Activated T-cell treated with anti-CD3 and anti-CD28 coated beads, Interleukin-2, amount 50 U/mL, for 4 hours (primary cell): ENCODE measurements around the gene PRDM2. TPM values are rescaled to one million over a fixed set of nuclear protein-coding genes. Genes with fewer than 3 reads are reported as not detected.

Experiments used
- ATAC-seq, 2 donors: fragments of 200-7000 bp; cut with Tn5 transposase; one replicate each; pipeline ENCODE4 v1.10.0; 2021
- DNase-seq: peaks from one replicate; pipeline ENCODE4 v3.0.0-alpha.2; 2020
- H3K27me3 Mint-ChIP-seq: one replicate; pipeline ENCODE4 v1.8.0; 2021; ENCODE audit warnings: low read depth, mixed read lengths
- H3K36me3 Mint-ChIP-seq: one replicate; pipeline ENCODE4 v1.8.0; 2022; ENCODE audit warnings: mixed read lengths; ENCODE audit not compliant: insufficient read depth
- H3K4me1 Mint-ChIP-seq: one replicate; pipeline ENCODE4 v1.8.0; 2021; ENCODE audit warnings: low read depth, mixed read lengths
- H3K4me3 Mint-ChIP-seq: one replicate; pipeline ENCODE4 v1.8.0; 2021; ENCODE audit warnings: mild to moderate bottlenecking, moderate library complexity, mixed read lengths
- H3K9me3 Mint-ChIP-seq: one replicate; pipeline ENCODE4 v1.8.0; 2021; ENCODE audit warnings: mixed read lengths
- total RNA-seq, 3 donors: library from RNA; stranded (reverse); gene quantifications; one replicate each; pipeline ENCODE4 v1.2.1, GENCODE V29; 2021

PRDM2 gene
- total RNA-seq, 3 donors from 2014 or later, result 39.7 to 44.5 (median 43.2) TPM

- Mint-ChIP-seq H3K9me3 (no peaks in the 10 kb centered on the region), H3K4me3 (no peak overlapping the region), H3K4me1 (peaks cover 87% of the 10 kb centered on the region), H3K27me3 (no peaks in the 10 kb centered on the region), H3K36me3 (peaks cover 10% of the 10 kb centered on the region)
- ATAC-seq (peak in 1 of 2 donors; percentile 17), DNase-seq (no peak)
These were observed 59.1 kb downstream of the PRDM2 start for GRCh38 chr1:13759072-13759471.

GRCh38 chr1:13760340-13760739 is 60.4 kb downstream of the PRDM2 start:
- Mint-ChIP-seq H3K4me1 (peaks cover 87% of the 10 kb centered on the region), H3K27me3 (no peaks in the 10 kb centered on the region), H3K36me3 (peaks cover 4% of the 10 kb centered on the region), H3K4me3 (no peak overlapping the region), H3K9me3 (no peaks in the 10 kb centered on the region)
- ATAC-seq (no peak), DNase-seq (no peak)

- DNase-seq, result no peak
- Mint-ChIP-seq H3K9me3 (no peaks in the 10 kb centered on the region), H3K36me3 (peaks cover 5% of the 10 kb centered on the region), H3K4me3 (no peak overlapping the region), H3K4me1 (peaks cover 90% of the 10 kb centered on the region), H3K27me3 (no peaks in the 10 kb centered on the region)
- ATAC-seq, result no peak
These were observed 60.9 kb downstream of the PRDM2 start for GRCh38 chr1:13760921-13761320.

- no peak for DNase-seq
- peaks cover 7% of the 10 kb centered on the region for H3K36me3 Mint-ChIP-seq
- H3K9me3 Mint-ChIP-seq, result no peaks in the 10 kb centered on the region
- no peak overlapping the region for H3K4me3 Mint-ChIP-seq
- no peaks in the 10 kb centered on the region for H3K27me3 Mint-ChIP-seq
- peaks cover 91% of the 10 kb centered on the region for H3K4me1 Mint-ChIP-seq
- ATAC-seq, result no peak
These were observed 61.9 kb downstream of the PRDM2 start for GRCh38 chr1:13761883-13762282.

- ATAC-seq (no peak), DNase-seq (no peak)
- no peak overlapping the region for H3K4me3 Mint-ChIP-seq
These were observed 62.7 kb downstream of the PRDM2 start for GRCh38 chr1:13762642-13763041.

GRCh38 chr1:13763222-13763621 is 63.2 kb downstream of the PRDM2 start:
- Mint-ChIP-seq H3K9me3 (no peaks in the 10 kb centered on the region), H3K27me3 (no peaks in the 10 kb centered on the region), H3K4me3 (no peak overlapping the region), H3K4me1 (peaks cover 80% of the 10 kb centered on the region), H3K36me3 (peaks cover 6% of the 10 kb centered on the region)
- DNase-seq (no peak), ATAC-seq (no peak)

More at GRCh38 chr1:13762642-13763041, 62.7 kb downstream of the PRDM2 start:
- H3K4me1 Mint-ChIP-seq, result peaks cover 85% of the 10 kb centered on the region
- H3K36me3 Mint-ChIP-seq, result peaks cover 6% of the 10 kb centered on the region
- no peaks in the 10 kb centered on the region for H3K27me3 Mint-ChIP-seq
- H3K9me3 Mint-ChIP-seq, result no peaks in the 10 kb centered on the region

- H3K27me3 Mint-ChIP-seq, result no peaks in the 10 kb centered on the region
- H3K4me1 Mint-ChIP-seq, result peaks cover 82% of the 10 kb centered on the region
- no peak overlapping the region for H3K4me3 Mint-ChIP-seq
- no peak for ATAC-seq
- DNase-seq, result no peak
- no peaks in the 10 kb centered on the region for H3K9me3 Mint-ChIP-seq
- H3K36me3 Mint-ChIP-seq, result peaks cover 7% of the 10 kb centered on the region
These were observed 64.0 kb downstream of the PRDM2 start for GRCh38 chr1:13763991-13764390.

GRCh38 chr1:13764588-13765332 is 64.8 kb downstream of the PRDM2 start:
- no peaks in the 10 kb centered on the region for H3K27me3 Mint-ChIP-seq
- ATAC-seq (no peak), DNase-seq (no peak)
- no peaks in the 10 kb centered on the region for H3K9me3 Mint-ChIP-seq
- peaks cover 12% of the 10 kb centered on the region for H3K36me3 Mint-ChIP-seq
- H3K4me3 Mint-ChIP-seq, result no peak overlapping the region
- H3K4me1 Mint-ChIP-seq, result peaks cover 84% of the 10 kb centered on the region

GRCh38 chr1:13766592-13767564 is 66.9 kb downstream of the PRDM2 start:
- no peak overlapping the region for H3K4me3 Mint-ChIP-seq
- no peaks in the 10 kb centered on the region for H3K27me3 Mint-ChIP-seq
- no peak for DNase-seq
- peaks cover 22% of the 10 kb centered on the region for H3K36me3 Mint-ChIP-seq
- H3K4me1 Mint-ChIP-seq, result peaks cover 73% of the 10 kb centered on the region
- peak; percentile 84 to 85 for ATAC-seq
- H3K9me3 Mint-ChIP-seq, result no peaks in the 10 kb centered on the region

GRCh38 chr1:13769212-13769611 is 69.2 kb downstream of the PRDM2 start:
- DNase-seq (no peak), ATAC-seq (no peak)
- Mint-ChIP-seq H3K27me3 (no peaks in the 10 kb centered on the region), H3K4me1 (peaks cover 54% of the 10 kb centered on the region), H3K36me3 (peaks cover 28% of the 10 kb centered on the region), H3K4me3 (no peak overlapping the region), H3K9me3 (no peaks in the 10 kb centered on the region)

GRCh38 chr1:13769830-13770229 is 69.8 kb downstream of the PRDM2 start:
- Mint-ChIP-seq H3K27me3 (no peaks in the 10 kb centered on the region), H3K36me3 (peaks cover 28% of the 10 kb centered on the region), H3K4me3 (no peak overlapping the region), H3K4me1 (peaks cover 48% of the 10 kb centered on the region), H3K9me3 (no peaks in the 10 kb centered on the region)
- DNase-seq (no peak), ATAC-seq (no peak)

- Mint-ChIP-seq H3K36me3 (peaks cover 28% of the 10 kb centered on the region), H3K27me3 (no peaks in the 10 kb centered on the region), H3K4me3 (no peak overlapping the region), H3K4me1 (peaks cover 41% of the 10 kb centered on the region), H3K9me3 (no peaks in the 10 kb centered on the region)
- DNase-seq (no peak), ATAC-seq (no peak)
These were observed 70.8 kb downstream of the PRDM2 start for GRCh38 chr1:13770743-13771142.

- H3K9me3 Mint-ChIP-seq, result no peaks in the 10 kb centered on the region
- peaks cover 31% of the 10 kb centered on the region for H3K4me1 Mint-ChIP-seq
- no peak for ATAC-seq
- peaks cover 22% of the 10 kb centered on the region for H3K36me3 Mint-ChIP-seq
- no peak overlapping the region for H3K4me3 Mint-ChIP-seq
- DNase-seq, result no peak
- H3K27me3 Mint-ChIP-seq, result no peaks in the 10 kb centered on the region
These were observed 71.8 kb downstream of the PRDM2 start for GRCh38 chr1:13771745-13772144.

- no peak overlapping the region for H3K4me3 Mint-ChIP-seq
These were observed 72.3 kb downstream of the PRDM2 start for GRCh38 chr1:13772271-13772670.

More at GRCh38 chr1:13772271-13772670, 72.3 kb downstream of the PRDM2 start:
- Mint-ChIP-seq H3K4me1 (peaks cover 28% of the 10 kb centered on the region), H3K9me3 (no peaks in the 10 kb centered on the region), H3K27me3 (no peaks in the 10 kb centered on the region), H3K36me3 (peaks cover 22% of the 10 kb centered on the region)
- DNase-seq (no peak), ATAC-seq (no peak)
